ENCODE measurements around the gene ABCB6.

ABCB6 gene

DNA sequence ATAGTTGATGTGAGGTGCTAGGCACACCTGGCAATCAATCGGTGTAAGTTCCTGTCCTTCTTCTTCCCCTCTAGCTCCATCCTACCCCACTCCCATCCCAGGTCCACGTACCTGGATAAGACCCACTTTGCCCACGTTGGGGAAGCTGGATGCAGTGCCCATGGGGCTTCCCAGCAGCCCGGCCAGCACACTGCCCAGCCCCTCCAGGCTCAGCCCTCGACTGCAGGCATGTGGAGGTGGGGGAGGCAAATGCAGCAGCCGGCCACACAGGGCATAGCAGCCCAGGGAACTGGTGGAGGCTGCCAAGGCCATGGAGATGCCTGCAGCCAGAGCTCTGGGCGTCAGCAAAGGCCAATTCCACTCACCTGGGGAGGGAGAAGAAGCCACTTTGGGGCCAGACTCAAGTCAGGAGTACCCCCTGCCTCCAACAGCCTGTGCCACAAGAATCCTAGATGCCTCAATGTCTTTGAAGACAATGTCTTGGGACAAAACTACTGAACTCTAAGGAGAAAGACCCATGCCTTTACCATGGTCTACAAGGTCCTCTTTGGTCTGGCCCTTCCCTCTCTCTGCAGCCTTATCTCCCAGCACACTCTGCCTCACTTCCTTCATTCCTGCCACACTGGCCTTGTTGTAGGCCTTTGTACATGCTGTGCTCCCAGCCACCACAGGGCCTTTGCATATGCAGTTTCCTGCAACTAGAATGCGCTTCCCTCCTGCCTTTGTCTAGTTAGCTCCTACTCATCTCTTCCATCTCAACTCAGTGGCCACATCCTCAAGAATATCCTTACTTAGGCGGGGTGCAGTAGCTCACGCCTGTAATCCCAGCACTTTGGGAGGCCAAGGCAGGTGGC, 53.5 kb downstream of the ABCB6 start:
- DNase-seq, result no peak

DNA sequence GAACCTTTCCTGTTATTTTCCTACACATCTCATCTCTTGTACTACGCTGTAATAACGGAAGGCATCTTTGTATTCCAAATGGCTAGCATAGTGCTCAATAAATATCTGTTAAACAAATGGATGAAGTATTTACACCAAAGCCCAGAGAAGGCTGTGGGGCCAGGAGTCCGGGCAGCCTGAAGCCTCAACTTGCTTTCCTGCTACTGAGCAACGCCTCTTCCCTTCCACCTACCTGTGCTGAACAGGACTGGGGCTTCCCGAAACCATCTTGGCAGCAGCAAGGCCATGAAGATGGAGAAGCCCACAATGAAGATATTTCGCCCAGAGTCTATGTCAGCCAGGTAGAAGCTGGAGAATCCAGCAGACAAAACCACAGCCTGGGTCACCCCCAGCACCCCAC, 55.6 kb downstream of the ABCB6 start:
- DNase-seq, result no peak

DNA sequence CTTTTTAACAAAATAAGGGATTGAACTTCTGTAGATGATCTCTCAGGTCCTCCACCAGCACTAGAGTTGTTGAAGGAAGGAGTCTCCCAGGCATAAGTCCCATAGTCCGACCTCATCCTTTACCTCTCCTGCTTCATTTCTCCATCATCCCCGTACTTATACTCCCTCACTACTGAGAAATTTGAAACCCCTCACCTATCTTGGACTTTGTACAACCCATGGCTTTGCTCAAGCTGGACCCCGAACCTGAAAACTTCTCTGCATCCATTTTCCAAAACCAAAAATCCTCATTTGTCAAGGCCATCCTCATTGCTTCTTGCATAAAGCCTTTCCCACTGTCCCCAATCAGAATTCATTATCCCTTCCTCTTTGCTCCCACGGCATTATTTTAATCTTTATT, 57.7 kb downstream of the ABCB6 start:
- DNase-seq, result no peak

DNA sequence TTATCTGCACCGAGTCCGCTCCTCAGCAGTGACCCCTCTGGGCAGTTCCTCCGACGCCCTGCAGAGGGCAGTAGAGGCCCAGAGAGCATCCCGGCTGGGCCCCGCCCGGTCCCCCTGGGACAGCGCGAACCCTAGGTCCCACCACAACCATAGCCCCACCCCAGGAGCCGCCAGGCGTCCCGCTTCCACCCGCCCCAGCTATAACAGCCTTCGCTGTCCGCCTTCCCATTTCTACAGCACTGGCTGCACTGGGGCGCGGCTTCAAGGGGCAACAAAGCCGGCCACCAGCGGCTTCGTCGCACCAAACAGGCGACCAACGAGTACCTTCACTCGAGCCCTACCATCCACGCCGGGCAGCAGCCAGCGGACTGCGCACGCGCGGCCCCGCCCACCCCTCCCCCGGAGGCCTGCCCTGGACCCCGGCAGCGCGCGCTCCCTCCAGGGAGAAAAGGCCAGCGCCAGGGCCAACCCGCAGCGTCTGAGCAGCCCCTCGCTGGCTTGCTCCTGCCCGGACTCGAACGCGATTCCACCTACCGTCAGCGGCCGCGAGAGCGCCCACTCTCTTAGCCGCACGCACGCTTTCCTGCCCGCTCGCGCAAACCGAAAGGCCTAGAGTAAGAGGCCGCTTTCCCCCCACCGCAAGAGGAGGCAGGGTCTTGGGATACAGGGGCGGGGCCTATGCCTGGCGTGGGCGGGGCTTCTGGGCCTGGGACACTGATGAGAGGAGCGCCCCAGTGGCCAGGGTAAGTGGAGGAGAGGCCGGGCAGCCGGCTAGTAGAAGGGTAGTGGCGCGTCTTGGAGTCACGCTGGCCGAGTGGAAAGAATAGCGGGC, 58.4 kb downstream of the ABCB6 start, which contains the start of gene NHEJ1:
NHEJ1 (minus strand) TSS at position 630 of the 832 bp plus-strand sequence. CDS start 2,453 bp downstream, outside the sequence.
- peak; percentile 60 for DNase-seq
